Esophagus squamous epithelium (tissue), 5 donors: ENCODE measurements around the gene SLC34A1. TPM values are rescaled to one million over a fixed set of nuclear protein-coding genes. Genes with fewer than 3 reads are reported as not detected.

Experiments
- DNase-seq: peaks from one replicate; lab custom pipeline; 2025; lab: John Stamatoyannopoulos, UW
- H3K27ac ChIP-seq, 4 donors: fragments of 200-600 bp; sonication (generic); one replicate each; pipeline ENCODE4 v1.5.1; 2016 to 2019; ENCODE audit warnings: mild to moderate bottlenecking in 1 of 4
- H3K27me3 ChIP-seq, 4 donors: fragments of 200-600 bp; sonication (generic); 1 replicate in 3 of 4; 2 replicates in 1 of 4; pipeline versions ENCODE4 v1.5.1 to v1.6.0; 2017 to 2021; ENCODE audit warnings: antibody characterized with exemption in 1 of 4
- H3K36me3 ChIP-seq, 3 donors: fragments of 200-600 bp; sonication (generic); one replicate each; pipeline ENCODE4 v1.5.1; 2016 to 2019
- H3K4me1 ChIP-seq, 3 donors: fragments of 200-600 bp; sonication (generic); one replicate each; pipeline ENCODE4 v1.5.1; 2017 to 2019
- H3K4me3 ChIP-seq, 4 donors: fragments of 200-600 bp; sonication (generic); 1 replicate in 3 of 4; 2 replicates in 1 of 4; pipeline ENCODE4 v1.5.1; 2016 to 2019; ENCODE audit warnings: mild to moderate bottlenecking in 2 of 4, moderate library complexity in 1 of 4
- H3K9me3 ChIP-seq, 3 donors: fragments of 200-600 bp; sonication (generic); one replicate each; pipeline ENCODE4 v1.5.1; 2016 to 2019
- POLR2A ChIP-seq, 4 donors: fragments of 450-650 bp; IDR thresholded peaks; one replicate each; pipeline ENCODE4 v1.6.1; 2017; ENCODE audit warnings: antibody characterized with exemption in 4 of 4, mild to moderate bottlenecking in 4 of 4, moderate library complexity in 3 of 4
- whole genome bisulfite sequencing, 2 donors: methylation state at CpG; one replicate each; pipeline ENCODE4 v1.1.5; 2018; 5-methylcytosine and 5-hydroxymethylcytosine counted together
- intact Hi-C: fragments of 100-400 bp; cut with DNase I; formaldehyde crosslinking; loops from one replicate; pipeline ENCODE4 v1.15.0; 2022
- total RNA-seq, 4 donors: library from RNA; depleted of rRNA; stranded (reverse); fragments of >200 nt; gene quantifications; one replicate each; pipeline ENCODE4 v1.1.0, GENCODE V29; 2016
- TF ChIP-seq, protein P1 (sequence below), 6 experiments: fragments of 450-650 bp in 4 of 6; fragments of 200-600 bp in 2 of 6; sonication (generic) in 2 of 6; IDR thresholded peaks; one replicate each; pipeline ENCODE4 v1.5.1; 2016 to 2019; ENCODE audit warnings: antibody characterized with exemption in 6 of 6, mild to moderate bottlenecking in 4 of 6, moderate library complexity in 4 of 6
- donor health status: DM: yes; HTN: yes; CAD: no.

SLC34A1 gene
- total RNA-seq, 4 donors from 2014 or later, result 0.15 to 0.47 (median 0.25) TPM

GRCh38 chr5:177344891-177345290 lies 39.3 kb upstream of the SLC34A1 start:
- Histone ChIP-seq H3K9me3 (no peaks in the 10 kb centered on the region), H3K4me3 (no peak overlapping the region), H3K27ac (no peak overlapping the region), H3K36me3 (peaks cover 0 to 96% (median 0%) of the 10 kb centered on the region in 3 donors), H3K27me3 (no peaks in the 10 kb centered on the region), H3K4me1 (peaks cover 22 to 64% (median 24%) of the 10 kb centered on the region in 3 donors)
- 87 to 98% methylated on average over 6 of the region's 6 CpGs for WGBS, 2 donors
- intact Hi-C loops, result no loop called here
- TF ChIP-seq, protein P1, sequence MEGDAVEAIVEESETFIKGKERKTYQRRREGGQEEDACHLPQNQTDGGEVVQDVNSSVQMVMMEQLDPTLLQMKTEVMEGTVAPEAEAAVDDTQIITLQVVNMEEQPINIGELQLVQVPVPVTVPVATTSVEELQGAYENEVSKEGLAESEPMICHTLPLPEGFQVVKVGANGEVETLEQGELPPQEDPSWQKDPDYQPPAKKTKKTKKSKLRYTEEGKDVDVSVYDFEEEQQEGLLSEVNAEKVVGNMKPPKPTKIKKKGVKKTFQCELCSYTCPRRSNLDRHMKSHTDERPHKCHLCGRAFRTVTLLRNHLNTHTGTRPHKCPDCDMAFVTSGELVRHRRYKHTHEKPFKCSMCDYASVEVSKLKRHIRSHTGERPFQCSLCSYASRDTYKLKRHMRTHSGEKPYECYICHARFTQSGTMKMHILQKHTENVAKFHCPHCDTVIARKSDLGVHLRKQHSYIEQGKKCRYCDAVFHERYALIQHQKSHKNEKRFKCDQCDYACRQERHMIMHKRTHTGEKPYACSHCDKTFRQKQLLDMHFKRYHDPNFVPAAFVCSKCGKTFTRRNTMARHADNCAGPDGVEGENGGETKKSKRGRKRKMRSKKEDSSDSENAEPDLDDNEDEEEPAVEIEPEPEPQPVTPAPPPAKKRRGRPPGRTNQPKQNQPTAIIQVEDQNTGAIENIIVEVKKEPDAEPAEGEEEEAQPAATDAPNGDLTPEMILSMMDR (IDR thresholded peaks at IDR 0.05), result no peak
- no peak for TF ChIP-seq POLR2A (IDR thresholded peaks at IDR 0.05)
- DNase-seq, result no peak

GRCh38 chr5:177346820-177347219 lies 37.4 kb upstream of the SLC34A1 start:
- DNase-seq, result no peak
- no peaks in the 10 kb centered on the region for H3K9me3 ChIP-seq
- peak overlapping the region in 2 of 4 donors; percentile 42 to 49 for H3K27ac ChIP-seq
- no peaks in the 10 kb centered on the region for H3K27me3 ChIP-seq
- intact Hi-C loops, result no loop called here
- peaks cover 0 to 80% (median 0%) of the 10 kb centered on the region in 3 donors for H3K36me3 ChIP-seq
- H3K4me3 ChIP-seq, result no peak overlapping the region
- no peak for TF ChIP-seq POLR2A (IDR thresholded peaks at IDR 0.05)
- TF ChIP-seq, protein P1 (IDR thresholded peaks at IDR 0.05), result no peak
- WGBS, 2 donors, result 79 to 82% methylated on average over 4 of the region's 4 CpGs
- peaks cover 34 to 68% (median 36%) of the 10 kb centered on the region in 3 donors for H3K4me1 ChIP-seq

GRCh38 chr5:177347699-177348098 lies 36.5 kb upstream of the SLC34A1 start:
- Histone ChIP-seq H3K4me3 (no peak overlapping the region), H3K27me3 (no peaks in the 10 kb centered on the region), H3K4me1 (peaks cover 36 to 75% (median 39%) of the 10 kb centered on the region in 3 donors), H3K36me3 (peaks cover 0 to 71% (median 0%) of the 10 kb centered on the region in 3 donors), H3K9me3 (no peaks in the 10 kb centered on the region), H3K27ac (peak overlapping the region in 1 of 4 donors; percentile 49)
- TF ChIP-seq, protein P1 (IDR thresholded peaks at IDR 0.05), result no peak
- TF ChIP-seq POLR2A (IDR thresholded peaks at IDR 0.05), result no peak
- 85 to 86% methylated on average over 4 of the region's 4 CpGs for WGBS, 2 donors
- intact Hi-C loops, result no loop called here
- DNase-seq, result no peak

DNA sequence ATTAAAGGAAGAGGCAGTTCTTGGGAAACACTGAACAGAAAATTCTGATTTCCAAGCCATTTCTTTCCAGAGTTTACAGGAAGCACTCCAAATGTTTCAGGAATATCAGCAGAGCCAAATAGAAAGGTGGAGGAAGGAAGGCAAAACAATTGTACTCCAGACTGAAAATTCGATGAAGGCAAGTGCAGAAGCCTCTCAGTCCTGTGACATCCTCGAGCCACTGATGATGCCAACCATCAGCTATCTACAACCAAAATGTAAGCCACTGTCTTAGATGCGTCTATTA lies 34.9 kb upstream of the SLC34A1 start:
- Histone ChIP-seq H3K36me3 (peaks cover 0 to 55% (median 0%) of the 10 kb centered on the region in 3 donors), H3K27me3 (no peaks in the 10 kb centered on the region), H3K4me1 (peaks cover 36 to 69% (median 39%) of the 10 kb centered on the region in 3 donors), H3K27ac (peak overlapping the region in 2 of 4 donors; percentile 90 to 96), H3K4me3 (peak overlapping the region in 2 of 4 donors; percentile 67 to 90), H3K9me3 (no peaks in the 10 kb centered on the region)
- WGBS, 2 donors, result 61 to 65% methylated on average over 3 of the region's 3 CpGs
- TF ChIP-seq, protein P1 (IDR thresholded peaks at IDR 0.05), result no peak
- no peak for TF ChIP-seq POLR2A (IDR thresholded peaks at IDR 0.05)
- DNase-seq, result no peak
- intact Hi-C loops, result no loop called here

DNA sequence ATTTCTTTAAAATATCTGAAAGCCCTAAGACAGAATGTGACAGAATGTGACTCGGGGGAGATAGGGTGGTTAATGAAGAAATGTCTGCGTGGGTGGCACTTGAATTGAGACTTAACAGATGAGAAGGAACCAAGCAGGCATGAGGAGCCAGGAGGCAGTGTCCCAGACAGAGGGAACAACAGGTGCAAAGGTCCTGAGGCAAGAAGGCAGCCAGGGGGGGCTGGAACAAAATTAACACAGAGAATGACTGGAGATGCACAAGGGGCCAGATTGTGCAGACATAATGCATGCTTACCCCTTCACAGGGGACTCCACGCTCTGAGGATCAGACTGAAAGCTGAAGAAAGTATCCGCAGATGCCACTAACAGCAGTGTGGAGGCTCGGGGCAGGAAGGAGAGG lies 34.5 kb upstream of the SLC34A1 start:
- Histone ChIP-seq H3K36me3 (peaks cover 0 to 50% (median 0%) of the 10 kb centered on the region in 3 donors), H3K27me3 (no peaks in the 10 kb centered on the region), H3K27ac (peak overlapping the region in 3 of 4 donors; percentile 88 to 96 (median 90)), H3K4me3 (peak overlapping the region; percentile 57 to 90 (median 70)), H3K4me1 (peaks cover 36 to 67% (median 39%) of the 10 kb centered on the region in 3 donors), H3K9me3 (no peaks in the 10 kb centered on the region)
- TF ChIP-seq, protein P1 (IDR thresholded peaks at IDR 0.05), result no peak
- no peak for TF ChIP-seq POLR2A (IDR thresholded peaks at IDR 0.05)
- intact Hi-C loops, result no loop called here
- no peak for DNase-seq
- WGBS, 2 donors, result 40 to 61% methylated on average over 5 of the region's 5 CpGs
